Natural killer cell (primary cell): ENCODE results near the gene LINC00632. TPM values are rescaled to one million over a fixed set of nuclear protein-coding genes. Genes with fewer than 3 reads are reported as not detected.
A peak's percentile ranks its signal among the peaks of the same experiment; 100 is the strongest.

Experiments
- ATAC-seq, 3 donors: fragments of 150-1000 bp in 2 of 3; fragments of 200-7000 bp in 1 of 3; cut with Tn5 transposase; 1 replicate in 1 of 3; 2 replicates in 2 of 3; pipeline ENCODE4 v1.10.0; 2021; ENCODE audit warnings: mild to moderate bottlenecking in 2 of 3, moderate library complexity in 2 of 3
- DNase-seq, 2 donors: peaks; one replicate each; pipeline versions ENCODE4 v3.0.0 to v3.0.0-alpha.2; 2013 to 2021; ENCODE audit warnings: mixed read lengths in 1 of 2
- H3K27ac ChIP-seq: one replicate; pipeline ENCODE4 v1.5.1; 2013; ENCODE audit warnings: mild to moderate bottlenecking, low read length
- H3K27me3 ChIP-seq: one replicate; pipeline ENCODE4 v1.6.1; 2013; ENCODE audit warnings: low read length; ENCODE audit not compliant: control insufficient read depth, insufficient read depth
- H3K36me3 ChIP-seq: one replicate; pipeline ENCODE4 v1.6.1; 2013; ENCODE audit warnings: low read length; ENCODE audit not compliant: control insufficient read depth, insufficient read depth
- H3K4me1 ChIP-seq: one replicate; pipeline ENCODE4 v1.6.1; 2013; ENCODE audit warnings: low read length; ENCODE audit not compliant: control insufficient read depth, insufficient read depth
- H3K4me3 ChIP-seq: one replicate; pipeline ENCODE4 v1.5.1; 2013; ENCODE audit warnings: low read length
- H3K9me3 ChIP-seq: one replicate; pipeline ENCODE4 v1.6.1; 2013; ENCODE audit warnings: low read length; ENCODE audit not compliant: control insufficient read depth, insufficient read depth
- H3K27ac Mint-ChIP-seq, 2 donors: one replicate each; pipeline ENCODE4 v1.8.0; 2022; ENCODE audit warnings: mild to moderate bottlenecking in 2 of 2, mixed read lengths in 2 of 2, moderate library complexity in 1 of 2
- H3K27me3 Mint-ChIP-seq, 2 donors: one replicate each; pipeline ENCODE4 v1.8.0; 2022; ENCODE audit warnings: low read depth in 2 of 2, mixed read lengths in 2 of 2
- H3K36me3 Mint-ChIP-seq: one replicate; pipeline ENCODE4 v1.8.0; 2022; ENCODE audit warnings: mixed read lengths
- H3K4me1 Mint-ChIP-seq, 2 donors: one replicate each; pipeline ENCODE4 v1.8.0; 2022; ENCODE audit warnings: mixed read lengths in 2 of 2
- H3K4me3 Mint-ChIP-seq: one replicate; pipeline ENCODE4 v1.8.0; 2022; ENCODE audit warnings: mild to moderate bottlenecking, moderate library complexity, mixed read lengths
- H3K9me3 Mint-ChIP-seq, 2 donors: one replicate each; pipeline ENCODE4 v1.8.0; 2022; ENCODE audit warnings: mixed read lengths in 2 of 2
- WGBS: methylation state at CpG from one replicate; pipeline ENCODE4 v1.1.7; 2013; ENCODE audit warnings: missing lambda C conversion rate; ENCODE audit not compliant: insufficient coverage; 5-methylcytosine and 5-hydroxymethylcytosine counted together
- intact Hi-C: fragments of 100-400 bp; cut with micrococcal nuclease; formaldehyde crosslinking; loops from one replicate; pipeline ENCODE4 v1.14.2; 2022
- total RNA-seq, 4 donors: library from RNA; stranded (reverse); fragments of 120-200 nt in 1 of 4; gene quantifications; one replicate each; pipeline versions ENCODE4 v1.2.3 to v1.2.4, GENCODE V29; 2013 to 2022
- TF ChIP-seq, protein P1 (sequence below): fragments of 200-600 bp; IDR thresholded peaks from one replicate; pipeline ENCODE4 v1.8.0; 2022; ENCODE audit warnings: antibody characterized with exemption

LINC00632 gene
- total RNA-seq, 3 donors from 2014 or later (not counting 1 experiment from before 2014, with no cell fraction given): 0.12 to 0.43 (median 0.16) TPM

GRCh38 chrX:140765043-140765784, 55.7 kb downstream of the LINC00632 start:
- Mint-ChIP-seq H3K4me1 (peaks cover 0 to 14% of the 10 kb centered on the region in 2 donors), H3K36me3 (no peaks in the 10 kb centered on the region), H3K4me3 (no peak overlapping the region), H3K27me3 (peaks cover 5 to 20% of the 10 kb centered on the region in 2 donors), H3K9me3 (no peaks in the 10 kb centered on the region), H3K27ac (no peak overlapping the region)
- Histone ChIP-seq H3K4me3 (no peak overlapping the region), H3K27ac (no peak overlapping the region), H3K36me3 (no peaks in the 10 kb centered on the region), H3K4me1 (peaks cover 5% of the 10 kb centered on the region), H3K27me3 (no peaks in the 10 kb centered on the region), H3K9me3 (no peaks in the 10 kb centered on the region)
- intact Hi-C loops: no loop called here
- TF ChIP-seq, protein P1, sequence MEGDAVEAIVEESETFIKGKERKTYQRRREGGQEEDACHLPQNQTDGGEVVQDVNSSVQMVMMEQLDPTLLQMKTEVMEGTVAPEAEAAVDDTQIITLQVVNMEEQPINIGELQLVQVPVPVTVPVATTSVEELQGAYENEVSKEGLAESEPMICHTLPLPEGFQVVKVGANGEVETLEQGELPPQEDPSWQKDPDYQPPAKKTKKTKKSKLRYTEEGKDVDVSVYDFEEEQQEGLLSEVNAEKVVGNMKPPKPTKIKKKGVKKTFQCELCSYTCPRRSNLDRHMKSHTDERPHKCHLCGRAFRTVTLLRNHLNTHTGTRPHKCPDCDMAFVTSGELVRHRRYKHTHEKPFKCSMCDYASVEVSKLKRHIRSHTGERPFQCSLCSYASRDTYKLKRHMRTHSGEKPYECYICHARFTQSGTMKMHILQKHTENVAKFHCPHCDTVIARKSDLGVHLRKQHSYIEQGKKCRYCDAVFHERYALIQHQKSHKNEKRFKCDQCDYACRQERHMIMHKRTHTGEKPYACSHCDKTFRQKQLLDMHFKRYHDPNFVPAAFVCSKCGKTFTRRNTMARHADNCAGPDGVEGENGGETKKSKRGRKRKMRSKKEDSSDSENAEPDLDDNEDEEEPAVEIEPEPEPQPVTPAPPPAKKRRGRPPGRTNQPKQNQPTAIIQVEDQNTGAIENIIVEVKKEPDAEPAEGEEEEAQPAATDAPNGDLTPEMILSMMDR: no peak
- ATAC-seq (no peak), DNase-seq (no peak)
- whole genome bisulfite sequencing: 5% methylated on average over 10 of the region's 19 CpGs

GRCh38 chrX:140766024-140766611, 56.6 kb downstream of the LINC00632 start:
- Histone ChIP-seq H3K27me3 (no peaks in the 10 kb centered on the region), H3K36me3 (no peaks in the 10 kb centered on the region), H3K4me3 (no peak overlapping the region), H3K4me1 (peaks cover 5% of the 10 kb centered on the region), H3K27ac (no peak overlapping the region), H3K9me3 (no peaks in the 10 kb centered on the region)
- H3K27me3 Mint-ChIP-seq: peaks cover 5 to 20% of the 10 kb centered on the region in 2 donors
- DNase-seq (peak in 1 of 2 donors; percentile 59), ATAC-seq (peak in 1 of 3 donors; percentile 67)
- no peak overlapping the region for H3K27ac Mint-ChIP-seq
- intact Hi-C loops: no loop called here
- peaks cover 0 to 14% of the 10 kb centered on the region in 2 donors for H3K4me1 Mint-ChIP-seq
- 2% methylated on average over 5 of the region's 8 CpGs for WGBS
- no peaks in the 10 kb centered on the region for H3K36me3 Mint-ChIP-seq
- no peaks in the 10 kb centered on the region for H3K9me3 Mint-ChIP-seq
- H3K4me3 Mint-ChIP-seq: no peak overlapping the region
- TF ChIP-seq, protein P1: peak; percentile 41

DNA sequence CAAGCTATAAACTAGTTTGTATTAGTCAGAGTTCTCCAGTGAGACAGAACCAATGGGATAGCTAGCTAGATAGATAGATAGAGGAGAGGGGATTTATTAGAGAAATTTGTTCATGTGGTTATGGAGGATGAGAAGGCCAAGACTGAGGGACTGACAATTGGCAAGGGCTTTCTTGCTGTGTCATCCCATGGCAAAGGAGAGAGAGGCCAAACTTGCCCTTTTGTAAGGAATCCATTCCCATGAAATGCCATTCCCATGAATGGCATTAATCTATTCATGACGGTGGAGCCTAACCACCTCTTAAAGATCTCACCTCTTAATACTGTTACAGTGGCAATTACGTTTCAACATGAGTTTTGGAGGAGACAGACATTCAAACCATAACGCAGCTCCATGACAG, 58.1 kb downstream of the LINC00632 start:
- no peak for DNase-seq
- H3K27ac ChIP-seq: no peak overlapping the region
- H3K27ac Mint-ChIP-seq: no peak overlapping the region
- H3K36me3 ChIP-seq: no peaks in the 10 kb centered on the region
- no peaks in the 10 kb centered on the region for H3K27me3 ChIP-seq
- H3K4me3 ChIP-seq: no peak overlapping the region
- no peaks in the 10 kb centered on the region for H3K36me3 Mint-ChIP-seq
- peaks cover 0 to 6% of the 10 kb centered on the region in 2 donors for H3K4me1 Mint-ChIP-seq
- intact Hi-C loops: no loop called here
- TF ChIP-seq, protein P1: no peak
- H3K4me1 ChIP-seq: peaks cover 5% of the 10 kb centered on the region
- ATAC-seq: no peak
- no peak overlapping the region for H3K4me3 Mint-ChIP-seq
- WGBS: 97% methylated on average over 3 of the region's 3 CpGs
- H3K9me3 ChIP-seq: no peaks in the 10 kb centered on the region
- H3K9me3 Mint-ChIP-seq: no peaks in the 10 kb centered on the region
- peaks cover 9 to 20% of the 10 kb centered on the region in 2 donors for H3K27me3 Mint-ChIP-seq
